NCI-H460 (cell line): Measurements from ENCODE around the gene PUS10. TPM values are rescaled to one million over a fixed set of nuclear protein-coding genes. Genes with fewer than 3 reads are reported as not detected.
"Not testable (repeated sequence)": the region's sequence is repeated elsewhere in the genome, so short reads cannot be mapped to it uniquely, and the experiment has no call there.

ENCODE experiments used
- DNase-seq: peaks from one replicate; pipeline ENCODE4 v3.0.0-alpha.2; 2016; ENCODE audit warnings: low read depth; ENCODE audit errors: extremely low read depth
- small RNA-seq, 2 experiments: library from RNA; depleted of rRNA; stranded (forward); fragments of <200 nt; gene quantifications; one replicate each; pipeline ENCODE3, GENCODE V24; 2014
- total RNA-seq: library from RNA; depleted of rRNA; stranded (reverse); fragments of >200 nt; shearing (Covaris generic); gene quantifications from 2 replicates; pipeline ENCODE4 v1.2.3, GENCODE V29; 2014; rRNA removed

PUS10 gene
- total RNA-seq, 1 experiment from 2014 or later: 10.2 TPM

DNA sequence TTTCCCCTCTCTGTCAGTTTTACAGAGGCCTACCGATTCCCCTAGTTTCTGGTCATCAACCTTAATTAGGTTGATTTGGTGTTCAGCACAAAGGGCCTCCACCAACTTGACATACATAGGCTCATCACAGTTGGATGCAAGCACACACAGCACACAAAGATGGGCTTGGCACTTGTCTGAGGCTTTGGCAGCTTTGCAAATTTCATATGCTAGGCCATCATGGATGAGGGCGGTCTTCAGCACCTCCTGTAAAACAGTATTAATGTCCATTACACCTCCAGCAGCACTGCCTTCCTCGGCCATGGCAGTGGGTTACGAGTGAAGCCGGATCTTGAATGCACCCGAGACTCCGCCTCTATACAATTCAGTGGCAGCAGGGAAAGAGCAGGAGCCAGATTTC, 79.8 kb downstream of the PUS10 start:
- no peak for DNase-seq

DNA sequence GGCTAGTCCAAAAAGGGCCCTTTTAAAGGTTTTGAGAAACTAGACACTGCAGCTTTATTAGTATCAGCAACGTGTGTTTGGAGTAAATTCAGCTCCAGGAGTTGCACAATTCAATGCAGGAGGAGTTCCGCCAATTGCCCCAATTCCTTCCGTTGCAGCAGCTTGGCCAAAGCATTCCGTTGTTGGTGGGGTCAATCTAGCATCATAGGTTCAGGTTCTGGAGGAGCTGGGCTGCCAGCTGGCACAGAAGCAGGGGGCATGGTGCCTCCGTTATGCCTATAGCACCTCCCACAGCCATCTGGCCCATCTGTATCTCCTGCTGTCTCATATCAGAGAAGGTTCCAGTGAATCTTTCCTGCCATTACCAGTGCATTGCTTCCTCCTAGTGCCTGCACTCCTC, 81.3 kb downstream of the PUS10 start:
- no peak for DNase-seq

DNA sequence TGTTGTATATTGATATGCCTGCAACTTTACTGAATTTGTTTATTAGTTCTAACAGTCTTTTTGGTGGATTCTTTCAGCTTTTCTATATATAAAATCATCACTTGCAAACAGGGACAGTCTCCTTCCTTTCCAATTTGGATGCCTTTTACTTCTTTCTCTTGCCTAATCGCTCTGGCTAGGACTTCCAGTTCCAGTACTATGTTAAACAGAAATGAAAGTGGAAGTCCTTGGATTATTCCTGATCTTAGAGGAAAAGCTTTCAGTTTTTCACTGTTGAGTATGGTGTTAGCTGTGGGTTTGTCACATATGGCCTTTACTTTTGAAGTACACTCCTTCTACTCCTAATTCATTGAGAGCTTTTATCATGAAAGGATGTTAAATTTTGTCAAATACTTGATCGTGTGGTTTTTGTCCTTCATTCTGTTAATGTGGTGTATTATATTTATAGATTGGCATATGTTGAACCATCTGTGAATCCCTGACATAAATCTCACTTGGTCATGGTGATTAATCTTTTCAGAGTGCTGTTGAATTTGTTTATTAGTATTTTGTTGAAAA, 83.8 kb downstream of the PUS10 start:
- DNase-seq: no peak

DNA sequence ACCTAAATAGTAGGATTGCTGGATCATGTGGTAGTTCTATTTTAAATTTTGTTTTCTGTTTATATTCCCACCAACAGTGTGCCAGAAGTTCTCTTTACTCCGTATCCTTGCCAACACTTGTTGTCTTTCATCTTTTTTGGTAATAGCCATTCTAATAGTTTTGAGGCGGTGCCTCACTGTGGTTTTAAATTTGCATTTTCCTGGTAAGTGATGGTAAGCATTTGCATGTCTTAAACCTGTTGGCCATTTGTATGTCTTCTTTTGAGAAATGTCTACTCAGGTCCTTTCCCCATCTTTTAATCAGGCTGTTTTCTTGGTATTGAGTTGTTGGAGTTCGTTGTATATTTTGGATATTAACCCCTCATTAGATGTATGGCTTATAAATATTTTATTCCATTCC, 85.1 kb downstream of the PUS10 start:
- DNase-seq: no peak

DNA sequence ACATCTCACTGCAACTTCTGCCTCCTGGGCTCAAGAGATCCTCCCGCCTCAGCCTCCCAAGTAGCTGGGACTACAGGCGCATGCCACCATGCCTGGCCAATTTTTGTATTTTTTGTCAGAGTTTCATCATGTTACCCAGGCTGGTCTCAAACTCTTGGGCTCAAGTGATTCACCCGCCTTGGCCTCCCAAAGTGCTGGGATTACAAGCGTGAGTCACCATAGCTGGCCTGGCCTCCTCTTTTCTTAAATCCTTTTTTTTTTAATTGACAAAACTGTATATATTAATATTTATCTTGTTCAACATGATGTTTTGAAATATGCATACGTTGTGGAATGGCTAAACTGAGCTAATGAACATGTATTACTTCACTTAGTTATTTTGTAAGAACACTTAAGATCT, 86.0 kb downstream of the PUS10 start:
- DNase-seq: not testable (repeated sequence)

DNA sequence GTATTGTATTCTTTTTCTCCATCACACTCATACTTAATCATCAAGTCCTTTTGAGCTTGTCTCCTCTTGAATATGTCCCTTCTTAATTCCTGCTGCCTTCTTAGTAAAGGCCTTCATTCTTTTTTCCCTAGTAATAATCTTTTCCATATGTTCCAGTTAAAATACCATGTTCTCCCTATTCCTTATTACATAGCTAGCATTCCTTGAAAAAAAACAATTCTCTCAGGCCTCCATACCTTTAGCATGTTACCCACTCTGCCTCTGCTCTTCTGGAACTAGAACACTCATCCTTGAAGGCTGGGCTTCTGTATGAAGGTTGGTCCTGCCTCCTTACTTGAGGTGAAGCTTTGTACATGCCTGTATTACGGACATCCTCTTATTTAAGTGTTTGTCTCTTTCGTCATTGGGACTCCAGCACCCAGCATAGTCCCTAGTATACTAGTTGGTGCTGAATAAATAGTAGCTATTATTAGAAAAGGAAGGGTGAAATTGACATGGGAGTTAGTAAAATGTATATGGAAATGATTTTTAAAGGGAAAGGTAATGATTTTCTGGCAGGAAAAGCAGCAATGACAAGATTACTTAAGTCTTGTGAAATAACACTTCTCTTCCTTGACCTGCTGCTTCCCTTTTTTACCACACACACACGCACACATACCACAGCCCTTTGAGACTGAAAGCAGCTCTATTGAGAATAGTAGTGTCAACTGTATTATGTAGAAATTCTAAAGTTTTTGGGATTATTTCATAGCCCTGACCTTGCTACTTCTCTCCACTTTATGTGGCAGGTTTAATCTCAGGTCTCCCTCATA, 91.1 kb downstream of the PUS10 start:
- no peak for DNase-seq

DNA sequence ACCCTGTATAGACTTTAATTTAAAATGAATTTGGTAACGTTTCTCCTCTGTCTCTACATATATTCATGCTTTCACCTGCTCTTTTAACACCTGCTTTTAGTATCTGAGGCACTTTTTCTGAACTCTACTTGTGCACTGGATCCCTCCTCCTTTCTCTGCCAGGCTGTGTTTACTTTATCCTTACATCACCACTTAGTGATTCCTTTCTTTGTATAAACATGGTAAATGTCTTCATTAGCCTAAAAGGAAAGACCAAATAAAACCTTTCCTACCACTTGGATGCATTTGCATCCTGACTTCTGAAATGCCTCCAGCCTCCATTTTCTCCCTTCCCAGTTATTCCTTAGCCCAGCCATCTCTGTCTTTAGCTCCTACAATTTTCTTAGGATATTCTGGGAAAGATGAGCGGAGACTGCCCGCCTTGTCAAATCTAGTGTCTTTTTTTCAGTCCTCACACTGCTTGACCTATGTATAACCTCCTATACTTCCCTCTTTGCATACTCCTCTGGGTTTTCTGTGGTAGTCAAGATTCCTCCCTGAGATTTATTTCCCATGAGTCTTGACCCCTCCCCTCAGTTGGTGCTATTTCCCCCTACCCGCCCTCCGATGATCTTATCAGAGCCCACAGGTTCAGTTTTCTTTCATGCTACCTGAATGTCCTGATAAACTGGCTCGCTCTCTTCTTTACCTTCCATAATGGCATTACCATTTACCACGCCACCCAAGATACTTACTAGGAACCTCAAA, 91.9 kb downstream of the PUS10 start:
- no peak for DNase-seq

DNA sequence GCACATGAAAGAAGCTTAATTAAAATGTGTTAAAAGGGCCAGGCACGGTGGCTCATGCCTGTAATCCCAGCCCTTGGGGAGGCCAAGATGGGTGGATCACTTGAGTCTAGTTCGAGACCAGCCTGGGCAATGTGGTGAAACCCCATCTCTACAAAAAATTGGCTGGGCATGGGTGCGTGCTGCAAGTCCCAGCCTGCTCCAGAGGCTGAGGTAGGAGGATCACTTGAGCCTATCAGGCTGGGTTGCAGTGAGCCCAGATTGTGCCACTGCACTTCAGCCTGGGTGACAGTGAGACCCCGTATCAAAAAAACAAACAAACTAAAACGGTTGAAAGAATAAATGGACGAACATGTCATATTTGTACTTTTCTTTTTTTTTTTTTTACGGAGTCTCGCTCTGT, 110.7 kb downstream of the PUS10 start:
- DNase-seq: no peak

DNA sequence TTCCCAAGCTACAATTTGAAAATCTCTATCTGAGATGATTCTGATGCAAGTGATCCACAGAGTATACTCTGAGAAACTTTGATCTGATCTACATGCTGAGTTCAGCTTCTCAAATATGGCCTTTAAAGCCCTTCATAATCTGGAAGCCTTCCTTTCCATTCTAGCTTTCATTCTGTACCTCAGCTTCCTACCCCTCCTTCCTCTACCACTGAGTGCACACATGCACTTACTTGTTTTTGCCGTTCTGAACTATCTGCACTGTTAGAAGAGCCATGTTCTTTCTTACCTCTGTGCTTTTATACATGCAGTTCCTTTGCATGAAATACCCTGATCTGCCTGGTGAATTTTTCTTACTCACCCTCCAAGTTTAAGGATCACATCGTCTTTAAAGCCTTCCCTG, 111.7 kb downstream of the PUS10 start:
- DNase-seq: no peak

DNA sequence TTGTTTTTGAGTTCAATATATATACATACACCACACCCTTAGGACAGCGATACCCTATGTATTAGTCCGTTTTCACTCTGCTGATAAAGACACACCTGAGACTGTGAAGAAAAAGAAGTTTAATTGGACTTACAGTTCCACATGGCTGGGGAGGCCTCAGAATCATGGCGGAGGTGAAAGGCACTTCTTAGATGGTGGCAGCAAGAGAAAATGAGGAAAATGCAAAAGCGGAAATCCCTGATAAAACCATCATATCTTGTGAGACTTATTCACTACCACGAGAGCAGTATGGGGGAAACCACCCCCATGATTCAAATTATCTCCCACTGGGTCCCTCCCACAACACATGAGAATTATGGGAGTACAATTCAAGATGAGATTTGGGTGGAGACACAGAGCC, 112.2 kb downstream of the PUS10 start:
- DNase-seq: not testable (repeated sequence)

DNA sequence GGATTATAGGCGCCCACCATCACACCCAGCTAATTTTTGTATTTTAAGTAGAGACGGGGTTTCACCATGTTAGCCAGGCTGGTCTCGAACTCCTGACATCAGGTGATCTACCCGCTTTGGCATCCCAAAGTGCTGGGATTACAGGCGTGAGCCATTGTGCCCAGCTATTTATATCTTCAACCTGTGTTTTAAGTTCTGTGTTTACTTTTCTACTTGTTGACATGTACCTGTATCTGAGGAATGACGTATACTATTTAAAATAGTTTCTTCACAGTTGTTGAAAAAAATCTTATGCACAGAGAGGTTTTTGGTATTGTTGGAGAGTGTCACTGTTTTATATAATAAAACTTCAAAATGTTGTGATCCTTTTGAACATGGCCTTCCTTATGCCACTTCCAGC, 116.8 kb downstream of the PUS10 start:
- DNase-seq: not testable (repeated sequence)

DNA sequence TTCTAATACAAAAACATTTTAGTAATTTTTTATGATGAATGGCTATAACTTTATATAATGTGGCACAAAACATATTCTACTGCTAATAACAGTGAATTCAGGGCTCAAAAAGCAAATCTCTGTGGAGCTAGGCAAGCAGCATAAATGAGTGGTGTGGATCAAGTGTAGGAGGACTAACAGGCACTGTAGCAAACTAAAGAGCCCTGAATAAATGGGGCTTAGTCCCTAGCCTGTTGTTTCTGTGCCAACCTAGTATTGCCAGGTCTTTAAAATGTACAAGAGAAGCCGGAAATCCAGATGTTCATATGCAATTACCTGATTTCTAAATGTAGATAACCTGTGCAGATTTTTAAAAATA, 118.2 kb downstream of the PUS10 start:
- no peak for DNase-seq

DNA sequence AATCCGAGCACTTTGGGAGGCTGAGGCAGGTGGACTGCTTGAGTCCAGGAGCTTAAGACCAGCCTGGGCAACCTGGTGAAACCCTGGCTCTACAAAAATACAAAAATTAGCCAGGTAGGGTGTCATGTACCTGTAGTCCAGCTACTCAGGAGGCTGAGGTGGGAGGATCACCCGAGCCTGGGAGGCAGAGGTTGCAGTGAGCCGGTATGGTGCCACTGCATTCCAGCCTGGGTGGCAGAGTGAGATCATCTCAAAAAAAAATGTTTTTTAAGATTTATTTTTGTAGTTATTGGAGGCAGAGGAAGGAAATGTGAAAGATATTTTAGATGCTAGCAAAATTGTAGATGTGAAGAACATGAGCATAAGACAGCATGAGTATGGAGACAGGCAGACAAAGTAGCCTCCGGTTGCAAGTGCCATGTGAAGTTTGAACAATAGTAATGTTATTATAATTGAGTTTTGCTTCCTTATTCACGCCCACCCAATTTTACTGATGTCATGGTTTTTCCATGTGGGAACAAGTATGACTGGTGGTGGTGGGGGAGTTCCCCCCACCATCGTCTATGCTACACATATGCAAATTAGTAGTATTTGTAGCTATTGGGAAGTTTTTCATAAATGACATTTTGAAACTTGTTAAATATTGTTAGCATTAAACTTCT, 118.7 kb downstream of the PUS10 start:
- DNase-seq: no peak

DNA sequence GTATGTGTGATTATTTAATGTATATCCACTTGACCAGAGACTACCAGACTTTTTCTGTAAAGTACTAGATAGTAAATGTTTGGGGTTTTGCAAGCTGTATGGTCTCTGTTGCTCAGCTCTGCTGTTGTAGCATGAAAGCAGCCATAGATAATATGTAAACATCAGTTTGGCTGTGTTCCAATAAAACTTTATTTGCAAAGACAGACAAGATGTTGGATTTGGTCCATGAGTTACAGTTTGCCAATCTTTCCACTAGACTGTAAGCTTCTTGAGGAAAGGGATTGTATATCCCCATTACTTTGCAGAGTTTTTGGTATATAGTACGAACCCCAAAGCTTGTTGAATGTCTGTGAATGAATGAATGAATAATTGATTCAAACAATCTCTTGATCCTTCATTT, 119.5 kb downstream of the PUS10 start:
- no peak for DNase-seq

Small RNA genes lying within 50 kb of the gene (small RNA-seq; reads per million reads assigned to genes)
- 0 reads per million in 2 experiments for gene RNA5SP95
- 0 to 0.06 reads per million in 2 experiments for gene RNU4-51P

Other genes starting within 250 kb of the PUS10 start
- 7.3 and 7.5 TPM in 2 replicates for gene REL, start 136.7 kb downstream of the PUS10 start, total RNA-seq
- gene PEX13, start 535 bp downstream of the PUS10 start, total RNA-seq: 40.8 and 43.3 TPM in 2 replicates
- gene SANBR, start 47.6 kb upstream of the PUS10 start, total RNA-seq: 6.9 and 8.9 TPM in 2 replicates
- gene C2orf74, start 143.9 kb upstream of the PUS10 start, total RNA-seq: 27.9 and 29.9 TPM in 2 replicates